Natural killer cell treated with Interleukin-12 subunit alpha and Interleukin-12 subunit beta and Interleukin-15 and Interleukin-18, amount 100 ng/mL, for 72 hours (primary cell): ENCODE results near the gene GRAMD1B. TPM values are rescaled to one million over a fixed set of nuclear protein-coding genes. Genes with fewer than 3 reads are reported as not detected.
A peak's percentile ranks its signal among the peaks of the same experiment; 100 is the strongest.

Source experiments
- ATAC-seq, 2 donors: fragments of 150-1000 bp; cut with Tn5 transposase in 1 of 2; sonication (Bioruptor Pico), chemical (Tn5 transposase) in 1 of 2; 2 replicates each; pipeline ENCODE4 v1.10.0; 2021
- DNase-seq: peaks from one replicate; pipeline ENCODE4 v3.0.0; 2022; ENCODE audit warnings: low spot score
- H3K27ac Mint-ChIP-seq, 2 donors: 1 replicate in 1 of 2; 2 replicates in 1 of 2; pipeline ENCODE4 v1.8.0; 2022; ENCODE audit warnings: mixed read lengths in 2 of 2, mild to moderate bottlenecking in 1 of 2, moderate library complexity in 1 of 2
- H3K27me3 Mint-ChIP-seq, 2 donors: 1 replicate in 1 of 2; 2 replicates in 1 of 2; pipeline ENCODE4 v1.8.0; 2022; ENCODE audit warnings: mixed read lengths in 2 of 2
- H3K36me3 Mint-ChIP-seq: one replicate; pipeline ENCODE4 v1.8.0; 2022; ENCODE audit warnings: mixed read lengths
- H3K4me1 Mint-ChIP-seq, 2 donors: 1 replicate in 1 of 2; 2 replicates in 1 of 2; pipeline ENCODE4 v1.8.0; 2022; ENCODE audit warnings: low read depth in 2 of 2, mixed read lengths in 2 of 2, mild to moderate bottlenecking in 1 of 2
- H3K4me3 Mint-ChIP-seq: one replicate; pipeline ENCODE4 v1.8.0; 2022; ENCODE audit warnings: mixed read lengths
- H3K9me3 Mint-ChIP-seq: 2 replicates; pipeline ENCODE4 v1.8.0; 2022; ENCODE audit warnings: mixed read lengths
- total RNA-seq, 2 donors: library from RNA; stranded (reverse); gene quantifications; one replicate each; pipeline ENCODE4 v1.2.3, GENCODE V29; 2022

GRAMD1B gene
- total RNA-seq, 2 donors from 2014 or later = 20.3 to 104 TPM

- H3K27ac Mint-ChIP-seq = no peak overlapping the region
- no peaks in the 10 kb centered on the region for H3K9me3 Mint-ChIP-seq
- DNase-seq = no peak
- peaks cover 0 to 5% of the 10 kb centered on the region in 2 donors for H3K27me3 Mint-ChIP-seq
- no peak overlapping the region for H3K4me3 Mint-ChIP-seq
- ATAC-seq = no peak
- H3K4me1 Mint-ChIP-seq = peaks cover 5 to 11% of the 10 kb centered on the region in 2 donors
- H3K36me3 Mint-ChIP-seq = no peaks in the 10 kb centered on the region
These were observed 107.7 kb downstream of the GRAMD1B start for GRCh38 chr11:123537726-123538125.

- H3K4me3 Mint-ChIP-seq = no peak overlapping the region
- peaks cover 0 to 5% of the 10 kb centered on the region in 2 donors for H3K27me3 Mint-ChIP-seq
- no peaks in the 10 kb centered on the region for H3K9me3 Mint-ChIP-seq
These were observed 113.7 kb downstream of the GRAMD1B start for GRCh38 chr11:123543797-123544196.

GRCh38 chr11:123544631-123545375 lies 114.7 kb downstream of the GRAMD1B start:
- H3K9me3 Mint-ChIP-seq = no peaks in the 10 kb centered on the region
- H3K27me3 Mint-ChIP-seq = peaks cover 0 to 5% of the 10 kb centered on the region in 2 donors
- H3K4me3 Mint-ChIP-seq = no peak overlapping the region
- DNase-seq (no peak), ATAC-seq (no peak)
- no peak overlapping the region for H3K27ac Mint-ChIP-seq
- H3K4me1 Mint-ChIP-seq = no peaks in the 10 kb centered on the region
- no peaks in the 10 kb centered on the region for H3K36me3 Mint-ChIP-seq

More at GRCh38 chr11:123543797-123544196, 113.7 kb downstream of the GRAMD1B start:
- Mint-ChIP-seq H3K27ac (no peak overlapping the region), H3K36me3 (no peaks in the 10 kb centered on the region), H3K4me1 (no peaks in the 10 kb centered on the region)
- no peak for DNase-seq
- no peak for ATAC-seq

GRCh38 chr11:123545726-123546270 lies 115.7 kb downstream of the GRAMD1B start:
- Mint-ChIP-seq H3K4me3 (no peak overlapping the region), H3K36me3 (no peaks in the 10 kb centered on the region), H3K27ac (no peak overlapping the region), H3K4me1 (peaks cover 4 to 5% of the 10 kb centered on the region in 2 donors), H3K9me3 (no peaks in the 10 kb centered on the region), H3K27me3 (peaks cover 0 to 8% of the 10 kb centered on the region in 2 donors)
- DNase-seq (no peak), ATAC-seq (no peak)

- peaks cover 0 to 8% of the 10 kb centered on the region in 2 donors for H3K27me3 Mint-ChIP-seq
- ATAC-seq (no peak), DNase-seq (no peak)
- no peak overlapping the region for H3K4me3 Mint-ChIP-seq
- H3K27ac Mint-ChIP-seq = no peak overlapping the region
- peaks cover 4 to 5% of the 10 kb centered on the region in 2 donors for H3K4me1 Mint-ChIP-seq
- H3K36me3 Mint-ChIP-seq = no peaks in the 10 kb centered on the region
- no peaks in the 10 kb centered on the region for H3K9me3 Mint-ChIP-seq
These were observed 116.4 kb downstream of the GRAMD1B start for GRCh38 chr11:123546515-123546914.

- H3K36me3 Mint-ChIP-seq = no peaks in the 10 kb centered on the region
- no peak for ATAC-seq
- peaks cover 0 to 8% of the 10 kb centered on the region in 2 donors for H3K27me3 Mint-ChIP-seq
- no peak for DNase-seq
- H3K27ac Mint-ChIP-seq = no peak overlapping the region
- H3K9me3 Mint-ChIP-seq = no peaks in the 10 kb centered on the region
- H3K4me3 Mint-ChIP-seq = no peak overlapping the region
- peaks cover 4 to 5% of the 10 kb centered on the region in 2 donors for H3K4me1 Mint-ChIP-seq
These were observed 117.1 kb downstream of the GRAMD1B start for GRCh38 chr11:123547180-123547579.

GRCh38 chr11:123548774-123549173 lies 118.7 kb downstream of the GRAMD1B start:
- Mint-ChIP-seq H3K4me3 (no peak overlapping the region), H3K27me3 (peaks cover 0 to 6% of the 10 kb centered on the region in 2 donors), H3K36me3 (no peaks in the 10 kb centered on the region), H3K4me1 (peaks cover 4 to 5% of the 10 kb centered on the region in 2 donors), H3K27ac (no peak overlapping the region), H3K9me3 (no peaks in the 10 kb centered on the region)
- no peak for ATAC-seq
- no peak for DNase-seq

GRCh38 chr11:123549926-123550917 lies 120.2 kb downstream of the GRAMD1B start:
- ATAC-seq (no peak), DNase-seq (no peak)
- Mint-ChIP-seq H3K36me3 (no peaks in the 10 kb centered on the region), H3K9me3 (no peaks in the 10 kb centered on the region), H3K4me1 (peaks cover 4 to 5% of the 10 kb centered on the region in 2 donors), H3K4me3 (no peak overlapping the region), H3K27ac (no peak overlapping the region), H3K27me3 (peaks cover 0 to 6% of the 10 kb centered on the region in 2 donors)

GRCh38 chr11:123551079-123551478 lies 121.0 kb downstream of the GRAMD1B start:
- Mint-ChIP-seq H3K27ac (no peak overlapping the region), H3K9me3 (no peaks in the 10 kb centered on the region), H3K27me3 (peaks cover 0 to 6% of the 10 kb centered on the region in 2 donors), H3K4me1 (peaks cover 4 to 5% of the 10 kb centered on the region in 2 donors), H3K36me3 (no peaks in the 10 kb centered on the region), H3K4me3 (no peak overlapping the region)
- DNase-seq (no peak), ATAC-seq (no peak)

- DNase-seq = no peak
- H3K27me3 Mint-ChIP-seq = peaks cover 7 to 20% of the 10 kb centered on the region in 2 donors
- no peak for ATAC-seq
- no peaks in the 10 kb centered on the region for H3K9me3 Mint-ChIP-seq
- H3K27ac Mint-ChIP-seq = no peak overlapping the region
- peaks cover 8 to 13% of the 10 kb centered on the region in 2 donors for H3K4me1 Mint-ChIP-seq
- no peak overlapping the region for H3K4me3 Mint-ChIP-seq
- H3K36me3 Mint-ChIP-seq = no peaks in the 10 kb centered on the region
These were observed 126.6 kb downstream of the GRAMD1B start for GRCh38 chr11:123556633-123557032.

GRCh38 chr11:123558536-123559315 lies 128.7 kb downstream of the GRAMD1B start:
- no peaks in the 10 kb centered on the region for H3K36me3 Mint-ChIP-seq
- no peak overlapping the region for H3K4me3 Mint-ChIP-seq
- H3K4me1 Mint-ChIP-seq = peaks cover 12 to 13% of the 10 kb centered on the region in 2 donors
- H3K27me3 Mint-ChIP-seq = peaks cover 7 to 18% of the 10 kb centered on the region in 2 donors
- no peak for ATAC-seq
- no peak overlapping the region for H3K27ac Mint-ChIP-seq
- H3K9me3 Mint-ChIP-seq = no peaks in the 10 kb centered on the region
- no peak for DNase-seq

- Mint-ChIP-seq H3K9me3 (no peaks in the 10 kb centered on the region), H3K36me3 (no peaks in the 10 kb centered on the region), H3K27me3 (peaks cover 7 to 18% of the 10 kb centered on the region in 2 donors), H3K4me3 (peak overlapping the region; percentile 78), H3K27ac (no peak overlapping the region), H3K4me1 (peaks cover 12 to 13% of the 10 kb centered on the region in 2 donors)
- ATAC-seq (no peak), DNase-seq (no peak)
These were observed 129.5 kb downstream of the GRAMD1B start for GRCh38 chr11:123559523-123559955.

- DNase-seq = no peak
- Mint-ChIP-seq H3K27me3 (peaks cover 7 to 18% of the 10 kb centered on the region in 2 donors), H3K9me3 (no peaks in the 10 kb centered on the region), H3K4me3 (peak overlapping the region; percentile 78), H3K36me3 (no peaks in the 10 kb centered on the region), H3K27ac (no peak overlapping the region), H3K4me1 (peaks cover 12 to 13% of the 10 kb centered on the region in 2 donors)
- peak; percentile 74 to 80 for ATAC-seq
These were observed 129.9 kb downstream of the GRAMD1B start for GRCh38 chr11:123560006-123560405.
